Measurements from ENCODE around the gene MACF1. TPM values are rescaled to one million over a fixed set of nuclear protein-coding genes. Genes with fewer than 3 reads are reported as not detected.
"Not testable (repeated sequence)": the region's sequence is repeated elsewhere in the genome, so short reads cannot be mapped to it uniquely, and the experiment has no call there.

Gene MACF1
- total RNA-seq, result 100 to 1,000 TPM; 421 to 942 (median 545) TPM

DNA sequence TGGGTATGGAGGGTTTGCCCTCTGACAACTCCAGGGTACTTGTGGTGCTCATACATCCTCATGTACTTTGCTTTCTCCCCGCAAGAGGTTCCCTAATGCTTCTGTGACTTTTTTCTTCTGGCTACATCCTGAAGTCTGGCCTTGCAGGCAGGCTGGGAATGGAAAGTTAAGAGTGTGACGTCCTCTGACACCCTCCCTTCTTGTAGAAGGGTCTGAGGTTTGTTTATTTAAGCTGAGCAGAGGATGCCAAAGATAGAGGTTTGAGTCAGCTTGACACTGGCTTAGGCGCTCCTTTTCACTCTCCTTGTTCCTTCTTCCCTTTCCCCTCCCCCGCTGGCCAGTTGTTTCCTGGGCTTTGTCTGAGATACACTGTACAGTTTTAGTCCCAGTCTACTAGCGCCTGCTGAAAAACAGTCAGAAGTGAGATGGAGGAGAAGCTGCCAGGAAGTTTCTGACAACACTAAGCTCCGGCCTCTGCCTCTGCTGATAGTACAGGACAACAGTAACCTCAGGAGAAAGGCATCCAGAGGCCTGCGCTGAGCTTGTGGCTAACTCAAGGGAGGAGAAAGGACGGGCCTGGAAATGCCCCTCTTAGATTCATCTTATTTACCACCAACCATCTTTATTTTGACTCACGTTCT lies at the start of gene MACF1:
Gene MACF1, plus strand, starts transcription at position 255 of the 641 bp plus-strand sequence. Its CDS starts 328 bp downstream, at position 583.
- Histone ChIP-seq H3K9me3 (no peaks in the 10 kb centered on the region), H3K36me3 (no peaks in the 10 kb centered on the region), H3K4me3 (peak within 1 kb of the TSS; percentile 35), H3K27ac (peak within 1 kb of the TSS; percentile 88), H3K4me1 (peaks cover 37% of the 10 kb centered on the region), H3K27me3 (no peaks in the 10 kb centered on the region)
- 28% methylated on average over 9 of the region's 9 CpGs for WGBS
- peak; percentile 70 to 81 for DNase-seq (ENCODE audit: low spot score in 2 of 2)
- TF ChIP-seq, protein P1, sequence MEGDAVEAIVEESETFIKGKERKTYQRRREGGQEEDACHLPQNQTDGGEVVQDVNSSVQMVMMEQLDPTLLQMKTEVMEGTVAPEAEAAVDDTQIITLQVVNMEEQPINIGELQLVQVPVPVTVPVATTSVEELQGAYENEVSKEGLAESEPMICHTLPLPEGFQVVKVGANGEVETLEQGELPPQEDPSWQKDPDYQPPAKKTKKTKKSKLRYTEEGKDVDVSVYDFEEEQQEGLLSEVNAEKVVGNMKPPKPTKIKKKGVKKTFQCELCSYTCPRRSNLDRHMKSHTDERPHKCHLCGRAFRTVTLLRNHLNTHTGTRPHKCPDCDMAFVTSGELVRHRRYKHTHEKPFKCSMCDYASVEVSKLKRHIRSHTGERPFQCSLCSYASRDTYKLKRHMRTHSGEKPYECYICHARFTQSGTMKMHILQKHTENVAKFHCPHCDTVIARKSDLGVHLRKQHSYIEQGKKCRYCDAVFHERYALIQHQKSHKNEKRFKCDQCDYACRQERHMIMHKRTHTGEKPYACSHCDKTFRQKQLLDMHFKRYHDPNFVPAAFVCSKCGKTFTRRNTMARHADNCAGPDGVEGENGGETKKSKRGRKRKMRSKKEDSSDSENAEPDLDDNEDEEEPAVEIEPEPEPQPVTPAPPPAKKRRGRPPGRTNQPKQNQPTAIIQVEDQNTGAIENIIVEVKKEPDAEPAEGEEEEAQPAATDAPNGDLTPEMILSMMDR (IDR thresholded peaks at IDR 0.05), result peak in 1 of 2 donors; percentile 33
- TF ChIP-seq EP300 (IDR thresholded peaks at IDR 0.05), result no peak

GRCh38 chr1:39157304-39157703 lies 47.2 kb upstream of the MACF1 start:
- Histone ChIP-seq H3K4me3 (no peak overlapping the region), H3K4me1 (peaks cover 64% of the 10 kb centered on the region)

DNA sequence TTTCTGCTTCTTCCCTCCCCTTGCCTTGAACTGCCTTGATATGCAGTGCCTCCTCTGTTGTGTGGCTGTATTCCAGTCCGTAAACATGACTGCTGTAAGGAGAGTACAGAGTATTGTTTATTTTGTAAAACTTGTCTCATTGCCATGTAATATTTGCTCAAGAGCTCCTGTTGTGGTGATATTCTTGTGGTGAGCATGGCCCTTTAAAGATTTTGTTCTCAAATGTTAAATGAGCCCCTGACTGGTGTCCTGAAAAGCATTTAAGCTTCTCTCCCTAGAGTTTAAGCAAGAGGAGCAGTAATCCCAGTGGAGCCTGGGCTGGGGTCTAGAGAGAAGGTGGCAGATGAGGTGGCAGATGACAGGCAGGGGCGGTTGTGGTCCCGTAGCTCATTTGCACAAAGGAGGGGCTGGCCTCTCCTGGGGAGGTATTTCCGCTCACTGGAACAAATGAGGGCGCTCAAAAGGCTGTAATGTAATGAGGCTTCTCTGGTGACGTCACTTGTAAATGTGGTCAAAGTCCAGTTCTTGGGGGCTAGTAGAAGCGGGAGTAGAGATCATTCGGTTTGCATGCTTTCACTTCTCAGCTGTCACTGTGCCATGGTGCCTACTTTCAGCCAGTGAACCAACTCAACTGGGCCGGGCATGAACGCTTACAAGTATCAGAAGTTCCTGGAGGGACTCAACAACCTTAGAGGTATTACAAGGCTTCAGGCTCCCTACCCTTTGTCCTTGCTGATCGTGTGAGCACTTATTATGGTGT lies 46.0 kb upstream of the MACF1 start:
- peaks cover 56% of the 10 kb centered on the region for H3K4me1 ChIP-seq
- no peaks in the 10 kb centered on the region for H3K36me3 ChIP-seq
- H3K4me3 ChIP-seq, result peak overlapping the region; percentile 0
- DNase-seq (ENCODE audit: low spot score in 2 of 2), result no peak
- TF ChIP-seq POLR2A (IDR thresholded peaks at IDR 0.05) (no peak), EP300 (IDR thresholded peaks at IDR 0.05) (no peak), POLR2AphosphoS5 (IDR thresholded peaks at IDR 0.05) (no peak)
- TF ChIP-seq, protein P1 (IDR thresholded peaks at IDR 0.05), result no peak
- H3K9me3 ChIP-seq, result no peaks in the 10 kb centered on the region
- WGBS, result 61% methylated on average over 10 of the region's 11 CpGs
- no peaks in the 10 kb centered on the region for H3K27me3 ChIP-seq
- H3K27ac ChIP-seq, result peak overlapping the region; percentile 52

More at GRCh38 chr1:39157304-39157703, 47.2 kb upstream of the MACF1 start:
- Histone ChIP-seq H3K27me3 (no peaks in the 10 kb centered on the region), H3K9me3 (no peaks in the 10 kb centered on the region), H3K36me3 (no peaks in the 10 kb centered on the region), H3K27ac (no peak overlapping the region)
- TF ChIP-seq POLR2AphosphoS5 (IDR thresholded peaks at IDR 0.05), result no peak
- TF ChIP-seq POLR2A (IDR thresholded peaks at IDR 0.05), result no peak
- TF ChIP-seq, protein P1 (IDR thresholded peaks at IDR 0.05), result no peak
- TF ChIP-seq EP300 (IDR thresholded peaks at IDR 0.05), result no peak
- no peak for DNase-seq (ENCODE audit: low spot score in 2 of 2)

DNA sequence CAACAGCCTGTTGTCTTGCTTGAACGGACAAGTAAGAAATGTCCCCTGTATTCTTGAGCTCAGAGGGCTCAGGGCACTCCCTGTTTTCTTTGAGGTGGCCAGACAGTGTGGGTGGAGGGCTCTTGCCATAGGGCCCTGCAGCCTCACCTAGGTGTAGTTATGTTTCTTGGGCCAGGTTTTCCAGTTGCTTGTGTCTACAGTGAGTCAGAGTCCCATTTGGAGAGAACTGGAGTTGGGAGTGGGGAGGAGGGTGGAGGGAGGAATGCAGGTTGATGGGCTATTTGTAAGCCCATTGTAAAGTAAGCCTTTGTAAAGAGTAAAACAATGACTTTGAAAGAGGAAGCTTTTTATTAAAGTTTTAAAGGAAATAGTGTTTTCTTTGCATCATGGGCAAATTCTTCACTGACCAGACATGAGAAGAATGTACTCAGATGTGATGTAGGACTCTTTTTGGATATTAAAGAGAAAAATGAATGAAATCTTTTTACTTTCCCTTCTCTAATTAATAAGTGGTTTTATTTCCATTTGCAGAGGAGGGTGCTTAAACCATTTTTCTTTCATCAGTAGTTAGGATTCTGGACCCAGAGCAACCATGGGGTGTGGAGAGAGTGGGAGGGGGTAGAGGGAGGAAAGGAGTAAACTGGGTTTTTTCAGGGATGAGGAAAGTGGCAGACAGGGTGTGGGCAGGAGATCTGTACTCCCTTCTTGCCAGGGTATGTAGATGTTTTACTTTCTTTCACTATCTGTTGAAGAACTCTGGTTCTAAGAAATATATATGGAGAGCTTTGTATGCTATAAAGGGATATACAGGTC lies 45.1 kb upstream of the MACF1 start:
- DNase-seq (ENCODE audit: low spot score in 2 of 2), result no peak
- Histone ChIP-seq H3K4me3 (no peak overlapping the region), H3K9me3 (no peaks in the 10 kb centered on the region), H3K36me3 (no peaks in the 10 kb centered on the region), H3K27me3 (no peaks in the 10 kb centered on the region), H3K4me1 (peaks cover 51% of the 10 kb centered on the region), H3K27ac (peak overlapping the region; percentile 52)
- TF ChIP-seq POLR2A (IDR thresholded peaks at IDR 0.05) (no peak), EP300 (IDR thresholded peaks at IDR 0.05) (no peak), POLR2AphosphoS5 (IDR thresholded peaks at IDR 0.05) (no peak)
- TF ChIP-seq, protein P1 (IDR thresholded peaks at IDR 0.05), result no peak
- 50% methylated on average over 1 of the region's 1 CpG for WGBS

- Histone ChIP-seq H3K4me3 (no peak overlapping the region), H3K27me3 (no peaks in the 10 kb centered on the region), H3K4me1 (peaks cover 51% of the 10 kb centered on the region), H3K9me3 (no peaks in the 10 kb centered on the region), H3K36me3 (no peaks in the 10 kb centered on the region), H3K27ac (no peak overlapping the region)
- DNase-seq (ENCODE audit: low spot score in 2 of 2), result no peak
- TF ChIP-seq POLR2AphosphoS5 (IDR thresholded peaks at IDR 0.05), result no peak
- no peak for TF ChIP-seq EP300 (IDR thresholded peaks at IDR 0.05)
Measured at GRCh38 chr1:39160703-39161102, 43.8 kb upstream of the MACF1 start.

DNA sequence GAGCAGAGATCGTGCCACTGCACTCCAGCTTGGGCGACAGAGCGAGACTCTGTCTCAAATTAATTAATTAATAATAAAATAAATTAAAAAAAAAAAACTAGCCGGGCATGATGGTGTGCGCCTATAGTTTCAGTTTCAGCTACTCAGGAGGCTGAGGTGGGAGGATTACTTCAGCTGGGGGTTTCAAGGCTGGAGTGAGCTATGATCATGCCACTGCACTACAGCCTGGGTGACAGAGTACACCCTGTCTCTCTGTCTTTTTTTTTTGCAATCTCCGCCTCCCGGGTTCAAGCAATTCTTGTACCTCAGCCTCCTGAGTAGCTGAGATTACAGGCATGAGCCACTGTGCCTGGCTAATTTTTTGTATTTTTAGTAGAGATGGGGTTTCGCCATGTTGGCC lies 42.7 kb upstream of the MACF1 start:
- not testable (repeated sequence) for H3K4me3 ChIP-seq; H3K27ac ChIP-seq; DNase-seq (ENCODE audit: low spot score in 2 of 2); H3K36me3 ChIP-seq; H3K27me3 ChIP-seq; H3K9me3 ChIP-seq
- peaks cover 54% of the 10 kb centered on the region for H3K4me1 ChIP-seq
- WGBS, result 94% methylated on average over 8 of the region's 8 CpGs
